GM18499 (cell line): Measurements from ENCODE around the gene TOR3A.

Source experiments
- ATAC-seq: cut with Tn5 transposase; IDR thresholded peaks from one replicate; pipeline ENCODE4 v1.9.1; 2021; ENCODE audit warnings: moderate number of reproducible peaks; ENCODE audit not compliant: insufficient read depth, unreplicated experiment

Gene TOR3A

GRCh38 chr1:179061360-179062282 lies 20.2 kb upstream of the TOR3A start:
- no peak for ATAC-seq

- ATAC-seq: no peak
Measured at GRCh38 chr1:179066471-179066870, 15.4 kb upstream of the TOR3A start.

GRCh38 chr1:179077396-179077795 lies 4.5 kb upstream of the TOR3A start:
- no peak for ATAC-seq

- ATAC-seq: no peak
Measured at GRCh38 chr1:179079113-179079761, 2.6 kb upstream of the TOR3A start.

GRCh38 chr1:179080866-179081686 lies 794 bp upstream of the TOR3A start:
- ATAC-seq: no peak

GRCh38 chr1:179082333-179082998 lies 596 bp downstream of the TOR3A start:
- ATAC-seq: no peak

GRCh38 chr1:179082999-179083335 lies 1.1 kb downstream of the TOR3A start:
- no peak for ATAC-seq

- no peak for ATAC-seq
Measured at GRCh38 chr1:179083533-179083932, 1.7 kb downstream of the TOR3A start.

- no peak for ATAC-seq
Measured at GRCh38 chr1:179087665-179088064, 5.8 kb downstream of the TOR3A start.

GRCh38 chr1:179089827-179090482 lies 8.1 kb downstream of the TOR3A start:
- ATAC-seq: no peak

GRCh38 chr1:179090522-179090921 lies 8.7 kb downstream of the TOR3A start:
- ATAC-seq: no peak

- ATAC-seq: no peak
Measured at GRCh38 chr1:179090923-179091322, 9.1 kb downstream of the TOR3A start.

GRCh38 chr1:179091691-179092165 lies 9.9 kb downstream of the TOR3A start:
- ATAC-seq: no peak

- ATAC-seq: no peak
Measured at GRCh38 chr1:179092896-179093461, 11.1 kb downstream of the TOR3A start.

- no peak for ATAC-seq
Measured at GRCh38 chr1:179094818-179095217, 12.9 kb downstream of the TOR3A start.

- ATAC-seq: no peak
Measured at GRCh38 chr1:179095377-179095776, 13.5 kb downstream of the TOR3A start.

- no peak for ATAC-seq
Measured at GRCh38 chr1:179095924-179096323, 14.1 kb downstream of the TOR3A start.

GRCh38 chr1:179099891-179100290 lies 18.0 kb downstream of the TOR3A start:
- no peak for ATAC-seq

GRCh38 chr1:179101566-179101965 lies 19.7 kb downstream of the TOR3A start:
- no peak for ATAC-seq
